NCI-H748 (cell line): ENCODE measurements around the gene SCAMP5.

Source experiments
- DNase-seq: peaks from one replicate; lab custom pipeline; 2025; ENCODE audit not compliant: unreplicated experiment; lab: John Stamatoyannopoulos, UW

SCAMP5 gene

GRCh38 chr15:74995182-74995778 is at the start of gene SCAMP5:
Gene SCAMP5, plus strand, starts transcription at chr15:74995563. Its CDS starts 16,277 bp downstream, at chr15:75011840.
- DNase-seq, result peak; percentile 96

GRCh38 chr15:74950078-74950908 is 45.1 kb upstream of the SCAMP5 start:
- peak; percentile 59 for DNase-seq

- no peak for DNase-seq
Measured at GRCh38 chr15:74951006-74951405, 44.4 kb upstream of the SCAMP5 start.

- no peak for DNase-seq
Measured at GRCh38 chr15:74954515-74954914, 40.8 kb upstream of the SCAMP5 start.

GRCh38 chr15:74955017-74955416 is 40.3 kb upstream of the SCAMP5 start:
- no peak for DNase-seq

GRCh38 chr15:74955796-74956647 is 39.3 kb upstream of the SCAMP5 start:
- peak; percentile 55 for DNase-seq

GRCh38 chr15:74956648-74957475 is 38.5 kb upstream of the SCAMP5 start, which contains the start of gene RPP25:
Gene RPP25, minus strand, starts transcription at chr15:74956772. Its CDS starts 189 bp downstream, at chr15:74956583.
- DNase-seq, result peak; percentile 83

- DNase-seq, result peak; percentile 51
Measured at GRCh38 chr15:74957476-74958035, 37.8 kb upstream of the SCAMP5 start.

GRCh38 chr15:74958320-74958907 is 36.9 kb upstream of the SCAMP5 start:
- peak; percentile 27 for DNase-seq

GRCh38 chr15:74958908-74959585 is 36.3 kb upstream of the SCAMP5 start:
- peak; percentile 32 for DNase-seq

- DNase-seq, result no peak
Measured at GRCh38 chr15:74959586-74959939, 35.8 kb upstream of the SCAMP5 start.

- no peak for DNase-seq
Measured at GRCh38 chr15:74960286-74960685, 35.1 kb upstream of the SCAMP5 start.

GRCh38 chr15:74960995-74961588 is 34.3 kb upstream of the SCAMP5 start:
- DNase-seq, result no peak

GRCh38 chr15:74961616-74962015 is 33.7 kb upstream of the SCAMP5 start:
- DNase-seq, result no peak

GRCh38 chr15:74962219-74962618 is 33.1 kb upstream of the SCAMP5 start:
- DNase-seq, result no peak

- DNase-seq, result no peak
Measured at GRCh38 chr15:74962671-74963070, 32.7 kb upstream of the SCAMP5 start.

- no peak for DNase-seq
Measured at GRCh38 chr15:74963213-74963612, 32.1 kb upstream of the SCAMP5 start.

- no peak for DNase-seq
Measured at GRCh38 chr15:74964794-74965193, 30.6 kb upstream of the SCAMP5 start.

GRCh38 chr15:74967670-74968069 is 27.7 kb upstream of the SCAMP5 start:
- DNase-seq, result no peak
